ENCODE data around the gene FCER2. TPM values are rescaled to one million over a fixed set of nuclear protein-coding genes. Genes with fewer than 3 reads are reported as not detected.

Gene FCER2
- total RNA-seq, 1 experiment from 2014 or later = not detected

DNA sequence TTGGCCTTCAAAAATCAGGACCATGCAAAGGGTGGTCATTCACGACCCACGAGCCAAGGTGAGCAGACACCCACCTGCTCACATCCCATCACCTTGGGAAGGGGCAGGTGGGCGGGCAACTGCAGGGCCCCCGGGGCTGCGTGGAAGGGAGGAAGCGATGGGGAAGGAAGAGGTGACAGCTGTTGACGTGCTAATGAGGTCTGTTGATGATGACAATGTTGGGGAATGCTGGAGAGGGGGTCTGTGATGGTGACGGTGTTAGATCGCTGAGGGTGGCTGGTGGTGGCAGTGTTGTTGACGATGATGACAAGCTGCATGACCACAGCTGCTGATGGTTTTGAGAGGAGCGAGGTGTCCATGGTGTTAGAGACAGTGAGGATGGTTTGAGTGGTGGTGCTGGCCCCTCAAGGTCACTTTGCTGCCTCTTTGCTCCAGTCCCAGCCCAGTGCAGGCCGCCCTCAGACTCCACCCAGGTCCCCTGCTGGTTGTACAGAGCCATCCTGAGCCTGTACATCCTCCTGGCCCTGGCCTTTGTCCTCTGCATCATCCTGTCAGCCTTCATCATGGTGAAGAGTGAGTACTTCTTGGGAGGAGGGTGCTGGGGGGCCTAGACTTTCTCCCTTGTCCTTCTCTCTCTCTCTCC, 24.1 kb downstream of the FCER2 start:
- DNase-seq (ENCODE audit: low spot score) = no peak

DNA sequence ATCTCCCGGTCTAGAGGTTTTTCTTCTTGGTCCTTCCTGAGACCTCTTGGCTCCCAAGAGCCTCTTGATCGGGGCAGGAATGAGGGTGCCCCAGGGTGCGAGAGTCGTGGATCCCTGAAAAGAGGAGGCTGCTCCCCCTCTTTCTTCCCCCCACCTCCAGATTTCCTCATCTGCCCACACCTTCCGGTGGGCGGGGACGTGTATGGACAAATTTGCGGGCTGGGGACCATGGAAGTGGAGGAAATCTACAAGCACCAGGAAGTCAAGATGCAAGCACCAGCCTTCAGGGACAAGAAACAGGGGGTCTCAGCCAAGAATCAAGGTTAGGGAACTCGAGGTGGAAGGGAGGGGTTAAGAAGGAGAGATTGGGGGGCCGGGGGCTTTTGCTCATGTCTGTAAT, 25.1 kb downstream of the FCER2 start, which contains the start of gene MCEMP1:
Gene MCEMP1, plus strand, starts transcription at position 237 of the 400 bp plus-strand sequence. Its CDS starts 31 bp downstream, at position 268.
- DNase-seq (ENCODE audit: low spot score) = no peak

DNA sequence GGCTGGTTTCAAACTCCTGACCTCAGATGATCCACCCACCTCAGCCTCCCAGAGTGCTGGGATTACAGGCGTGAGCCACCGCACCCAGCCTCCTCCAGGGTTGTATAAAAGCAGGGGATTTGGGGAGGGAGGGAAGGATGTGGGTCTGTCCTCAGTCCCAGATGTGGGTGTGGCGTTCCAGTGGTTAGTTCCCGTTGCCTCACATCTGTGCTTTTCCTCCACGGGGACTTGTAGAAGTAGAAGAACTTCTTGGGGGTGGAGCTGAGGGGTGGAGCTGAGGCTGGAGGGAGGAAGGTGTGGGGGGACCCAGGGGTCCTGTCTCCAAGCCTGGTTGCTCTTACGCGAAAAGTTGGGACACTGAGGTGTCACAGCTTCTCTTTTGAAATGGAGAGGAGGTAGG, 25.6 kb downstream of the FCER2 start:
- no peak for DNase-seq (ENCODE audit: low spot score)

DNA sequence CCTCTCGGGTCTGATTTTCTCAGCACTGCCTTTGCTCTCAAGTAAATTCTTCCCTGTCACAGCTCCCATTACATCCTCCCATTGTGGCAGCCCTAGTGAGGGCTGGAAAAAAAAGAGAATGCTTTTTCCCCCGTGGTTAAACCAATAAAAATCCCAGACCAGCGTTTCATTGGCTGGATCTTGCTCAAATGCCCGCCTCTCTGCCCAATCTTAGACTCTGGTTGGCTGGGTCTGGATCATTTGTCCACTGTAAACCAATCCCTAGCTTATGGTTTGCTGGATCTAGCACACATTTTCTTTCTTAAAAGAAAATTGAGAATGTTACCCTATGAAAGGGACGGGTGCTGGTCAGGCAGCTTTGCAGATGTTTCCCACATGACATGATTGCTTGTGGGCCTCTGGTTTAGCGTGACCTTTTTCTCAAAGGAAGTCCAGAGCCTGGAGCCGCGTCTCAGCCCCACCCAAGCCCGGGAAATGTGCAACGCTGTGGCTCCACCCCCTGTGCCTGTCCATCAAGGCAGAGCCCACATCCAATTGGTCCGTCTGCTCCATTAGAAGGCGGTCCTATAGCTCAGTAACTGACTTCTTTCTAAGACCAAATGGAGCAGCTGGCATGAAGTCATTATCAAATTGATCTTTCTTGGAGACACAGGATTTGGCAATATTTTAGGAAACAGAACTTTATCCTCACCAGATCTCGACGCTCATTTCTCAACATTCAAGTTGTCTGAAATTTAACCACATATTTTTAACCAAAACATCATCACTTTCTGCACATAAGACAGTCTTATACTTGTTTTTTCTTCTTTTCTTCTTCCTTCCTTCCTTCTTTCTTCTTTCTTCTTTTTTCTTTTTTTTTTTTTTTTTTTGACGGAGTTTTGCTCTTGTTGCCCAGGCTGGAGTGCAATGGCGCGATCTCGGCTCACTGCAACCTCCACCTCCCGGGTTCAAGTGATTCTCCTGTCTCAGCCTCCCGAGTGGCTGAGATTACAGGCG, 27.6 kb downstream of the FCER2 start:
- DNase-seq (ENCODE audit: low spot score) = peak; percentile 60

GRCh38 chr19:7672522-7672921, 29.4 kb downstream of the FCER2 start:
- DNase-seq (ENCODE audit: low spot score) = no peak

GRCh38 chr19:7670790-7671189, 31.1 kb downstream of the FCER2 start:
- no peak for DNase-seq (ENCODE audit: low spot score)

GRCh38 chr19:7670150-7670783, 31.7 kb downstream of the FCER2 start:
- no peak for DNase-seq (ENCODE audit: low spot score)

DNA sequence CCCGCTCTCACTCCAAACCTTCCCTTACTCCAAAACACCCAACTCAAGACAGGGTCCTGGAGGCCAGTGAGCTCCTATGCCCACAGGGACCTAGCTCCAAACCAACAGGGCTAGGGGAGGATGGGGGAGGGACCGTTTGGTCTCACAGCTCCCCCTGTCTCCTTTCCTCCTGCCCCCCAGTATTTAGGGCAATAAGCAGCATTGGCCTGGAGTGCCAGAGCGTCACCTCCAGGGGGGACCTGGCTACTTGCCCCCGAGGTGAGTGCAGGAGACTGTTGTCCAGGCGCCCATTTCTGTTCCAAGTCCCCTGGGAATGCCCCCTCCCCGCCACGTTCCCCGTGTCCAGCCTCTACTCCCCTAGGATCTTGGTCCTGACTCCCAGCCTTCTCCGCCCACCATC, 32.3 kb downstream of the FCER2 start:
- DNase-seq (ENCODE audit: low spot score) = no peak

GRCh38 chr19:7668842-7669241, 33.1 kb downstream of the FCER2 start, which contains the start of gene RETN:
TSS of gene RETN (plus strand) at chr19:7669049. CDS start at chr19:7669327, 278 bp downstream.
- no peak for DNase-seq (ENCODE audit: low spot score)

DNA sequence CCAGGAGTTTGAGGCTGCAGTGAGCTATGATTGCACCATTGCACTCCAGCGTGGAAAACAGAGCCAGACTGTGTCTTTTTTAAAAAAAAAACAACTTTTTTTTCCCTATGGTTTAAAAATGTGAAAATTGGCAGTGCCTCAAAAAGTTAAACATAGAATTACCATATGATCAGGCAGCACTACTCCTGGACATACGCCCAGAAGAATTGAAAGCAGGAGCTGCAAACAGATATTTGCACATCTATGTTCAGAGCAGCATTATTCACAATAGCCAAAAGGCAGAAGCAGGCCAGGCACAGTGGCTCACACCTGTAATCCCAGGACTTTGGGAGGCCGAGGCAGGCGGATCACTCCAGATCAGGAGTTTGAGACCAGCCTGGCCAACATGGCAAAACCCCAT, 36.9 kb downstream of the FCER2 start:
- DNase-seq (ENCODE audit: low spot score) = no peak

- no peak for DNase-seq (ENCODE audit: low spot score)
Measured at GRCh38 chr19:7663706-7664105, 38.2 kb downstream of the FCER2 start.

DNA sequence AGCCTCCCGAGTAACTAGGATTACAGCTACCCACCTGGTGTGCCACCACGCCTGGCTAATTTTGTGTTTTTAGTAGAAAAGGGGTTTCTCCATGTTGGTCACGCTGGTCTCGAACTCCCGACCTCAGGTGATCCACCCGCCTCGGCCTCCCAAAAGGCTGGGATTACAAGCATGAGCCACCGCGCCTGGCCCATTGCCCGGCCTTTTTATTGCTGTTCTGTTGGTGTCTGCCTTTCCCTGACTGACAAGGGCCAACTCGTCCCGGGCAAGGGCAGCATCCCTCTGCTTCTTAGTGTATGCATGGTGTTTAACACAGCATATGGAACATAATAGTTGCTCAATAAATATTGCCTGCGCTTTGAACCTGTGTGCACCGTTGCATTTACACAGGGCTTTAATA, 39.3 kb downstream of the FCER2 start:
- no peak for DNase-seq (ENCODE audit: low spot score)

GRCh38 chr19:7661744-7662538, 40.0 kb downstream of the FCER2 start:
- DNase-seq (ENCODE audit: low spot score) = no peak

GRCh38 chr19:7658219-7658686, 43.7 kb downstream of the FCER2 start:
- peak; percentile 16 for DNase-seq (ENCODE audit: low spot score)

DNA sequence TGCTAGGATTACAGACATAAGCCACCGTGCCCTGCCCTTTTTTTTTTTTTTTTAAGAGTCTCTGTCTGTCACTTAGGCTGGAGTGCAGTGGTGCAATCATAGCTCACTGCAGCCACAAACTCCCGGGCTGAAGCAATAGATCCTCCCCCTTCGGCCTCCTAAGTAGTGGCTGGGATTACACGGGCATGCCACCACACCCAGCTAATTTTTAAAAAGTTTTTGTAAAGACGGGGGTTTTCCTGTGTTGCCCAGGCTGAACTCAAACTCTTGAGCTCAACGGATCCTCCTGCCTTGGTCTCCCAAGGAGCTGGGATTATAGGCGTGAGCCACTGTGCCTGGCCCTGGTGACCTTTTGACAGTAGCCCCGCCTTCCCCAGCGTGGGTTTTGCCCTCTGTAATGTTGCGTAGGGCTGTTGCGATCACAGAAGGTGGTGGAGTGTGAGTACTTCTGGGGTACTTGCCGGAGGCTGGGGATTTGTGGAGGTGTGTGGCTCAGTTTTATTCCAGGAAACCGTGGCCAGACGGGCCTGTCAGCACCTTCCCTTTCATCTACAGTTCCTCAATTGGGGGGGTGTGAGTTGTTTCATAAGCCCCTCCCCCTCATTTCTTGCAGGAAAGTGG, 44.7 kb downstream of the FCER2 start:
- no peak for DNase-seq (ENCODE audit: low spot score)

DNA sequence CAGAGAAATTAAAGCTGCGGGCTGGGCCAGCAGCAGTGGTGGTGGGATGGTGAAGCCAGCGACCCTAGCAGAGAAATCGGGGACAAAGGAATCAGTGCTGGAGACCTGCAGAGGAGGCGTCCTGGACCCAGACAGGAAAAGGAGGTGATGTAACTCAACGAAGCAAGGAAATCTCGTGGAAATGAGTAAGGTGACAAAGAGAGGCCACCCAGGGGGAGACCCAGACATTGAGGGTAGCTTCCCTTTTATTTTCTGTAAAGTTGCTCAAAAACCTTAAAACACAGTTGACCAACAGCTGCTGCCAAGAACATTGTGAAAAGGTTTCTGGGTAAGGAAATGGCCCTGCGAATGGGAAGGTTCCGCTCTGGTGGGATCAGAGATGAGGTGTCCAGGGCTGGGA, 46.4 kb downstream of the FCER2 start:
- no peak for DNase-seq (ENCODE audit: low spot score)

- no peak for DNase-seq (ENCODE audit: low spot score)
Measured at GRCh38 chr19:7654401-7654800, 47.5 kb downstream of the FCER2 start.

- DNase-seq (ENCODE audit: low spot score) = peak; percentile 49
Measured at GRCh38 chr19:7652061-7652641, 49.8 kb downstream of the FCER2 start.

- no peak for DNase-seq (ENCODE audit: low spot score)
Measured at GRCh38 chr19:7650148-7650547, 51.8 kb downstream of the FCER2 start.

- no peak for DNase-seq (ENCODE audit: low spot score)
Measured at GRCh38 chr19:7648265-7649014, 53.5 kb downstream of the FCER2 start.

All from A172 (cell line).